H1 (cell line): Measurements from ENCODE around the gene RFX5. TPM values are rescaled to one million over a fixed set of nuclear protein-coding genes. Genes with fewer than 3 reads are reported as not detected.

Experiments used
- CTCF ChIA-PET: fragments of 300-600 bp; sonication (Branson Sonifier 250); formaldehyde crosslinking; loops from one replicate; lab custom pipeline; 2021; ENCODE audit not compliant: partially characterized antibody; lab: Charles Lee
- POLR2A ChIA-PET: fragments of 300-600 bp; sonication (Branson Sonifier 250); formaldehyde crosslinking; loops from one replicate; lab custom pipeline; 2021; ENCODE audit warnings: inconsistent platforms; ENCODE audit not compliant: partially characterized antibody; lab: Charles Lee
- DNase-seq, 2 experiments: peaks; one replicate each; pipeline versions ENCODE4 v3.0.0 to v3.0.0-alpha.2; 2010 to 2022; ENCODE audit warnings: low spot score in 2 of 2, low read depth in 1 of 2, mixed read lengths in 1 of 2
- FAIRE-seq: peaks from 2 replicates; lab custom pipeline; 2011; peaks lifted over from hg19 to GRCh38; lab: Jason Lieb, UNC
- H2AFZ ChIP-seq: 2 replicates; pipeline ENCODE4 v1.8.1; 2012; ENCODE audit warnings: low read length, inconsistent platforms
- H2AK5ac ChIP-seq: 2 replicates; pipeline ENCODE4 v1.6.1; 2013; ENCODE audit warnings: low read depth, low read length
- H2BK120ac ChIP-seq: replicated peaks from 2 replicates; pipeline ENCODE3; 2013; ENCODE audit warnings: low read depth, low read length, inconsistent platforms
- H2BK12ac ChIP-seq: 2 replicates; pipeline ENCODE4 v1.6.1; 2013; ENCODE audit warnings: low read depth, low read length
- H2BK15ac ChIP-seq: 2 replicates; pipeline ENCODE4 v1.6.1; 2013; ENCODE audit warnings: low read length
- H2BK20ac ChIP-seq: 2 replicates; pipeline ENCODE4 v1.6.1; 2013; ENCODE audit warnings: low read length
- H2BK5ac ChIP-seq: 2 replicates; pipeline ENCODE4 v1.6.1; 2013; ENCODE audit warnings: low read depth, low read length
- H3K14ac ChIP-seq: 2 replicates; pipeline ENCODE4 v1.6.1; 2013; ENCODE audit warnings: inconsistent platforms; ENCODE audit not compliant: insufficient read length
- H3K18ac ChIP-seq: 2 replicates; pipeline ENCODE4 v1.6.1; 2013; ENCODE audit warnings: low read length; ENCODE audit errors: extremely low read depth
- H3K23ac ChIP-seq: 2 replicates; pipeline ENCODE4 v1.6.1; 2013; ENCODE audit warnings: inconsistent platforms; ENCODE audit not compliant: insufficient read length
- H3K23me2 ChIP-seq: 2 replicates; pipeline ENCODE4 v1.6.1; 2013; ENCODE audit warnings: low read depth, low read length
- H3K27ac ChIP-seq: 2 replicates; pipeline ENCODE4 v1.6.1; 2011; ENCODE audit warnings: low read depth, low read length, inconsistent platforms
- H3K27me3 ChIP-seq, 4 experiments: replicated peaks in 1 of 4; 1 replicate in 1 of 4; 2 replicates in 3 of 4; pipeline versions ENCODE4 v1.6.1 to v1.8.1; 2011 to 2013; ENCODE audit warnings: low read length in 3 of 4, mild to moderate bottlenecking in 3 of 4, inconsistent platforms in 2 of 4, mixed read lengths in 2 of 4, moderate library complexity in 1 of 4; ENCODE audit not compliant: control insufficient read depth in 3 of 4, insufficient read depth in 3 of 4; ENCODE audit errors: extremely low read depth in 1 of 4
- H3K36me3 ChIP-seq, 4 experiments: 2 replicates each; pipeline versions ENCODE4 v1.6.1 to v1.8.1; 2011 to 2013; ENCODE audit warnings: mild to moderate bottlenecking in 4 of 4, low read length in 3 of 4, moderate library complexity in 2 of 4, control low read depth in 1 of 4, inconsistent platforms in 1 of 4; ENCODE audit not compliant: insufficient read depth in 4 of 4, control insufficient read depth in 2 of 4
- H3K4ac ChIP-seq: replicated peaks from 2 replicates; pipeline ENCODE3; 2013; ENCODE audit warnings: low read length, low read depth, mixed read lengths, inconsistent platforms; ENCODE audit not compliant: insufficient read length
- H3K4me1 ChIP-seq, 4 experiments: replicated peaks in 1 of 4; 1 replicate in 1 of 4; 2 replicates in 3 of 4; pipeline versions ENCODE4 v1.6.1 to v1.8.1; 2011 to 2013; ENCODE audit warnings: low read length in 3 of 4, inconsistent platforms in 2 of 4, mixed read lengths in 1 of 4; ENCODE audit not compliant: insufficient read depth in 4 of 4, control insufficient read depth in 3 of 4
- H3K4me2 ChIP-seq, 2 experiments: 2 replicates each; pipeline versions ENCODE4 v1.6.1 to v1.8.1; 2011 to 2013; ENCODE audit warnings: low read depth in 2 of 2, low read length in 2 of 2, control low read depth in 1 of 2, inconsistent platforms in 1 of 2, mild to moderate bottlenecking in 1 of 2; ENCODE audit not compliant: insufficient read depth in 1 of 2
- H3K4me3 ChIP-seq, 4 experiments: fragments of 200-600, 300-600 bp in 1 of 4; sonication (generic), shearing (Covaris generic), sonication (Bioruptor Twin) in 1 of 4; 2 replicates each; pipeline versions ENCODE4 v1.5.1 to v1.8.1; 2011 to 2016; ENCODE audit warnings: low read length in 4 of 4, low read depth in 3 of 4, control low read depth in 2 of 4, inconsistent platforms in 2 of 4, mild to moderate bottlenecking in 2 of 4, mixed read lengths in 1 of 4, moderate library complexity in 1 of 4; ENCODE audit not compliant: insufficient read depth in 2 of 4; ENCODE audit errors: extremely low read depth in 1 of 4
- H3K56ac ChIP-seq: replicated peaks from 2 replicates; pipeline ENCODE3; 2013; ENCODE audit warnings: low read depth, mild to moderate bottlenecking, mixed read lengths, low read length, inconsistent platforms; ENCODE audit not compliant: insufficient read length
- H3K79me1 ChIP-seq: 2 replicates; pipeline ENCODE4 v1.6.1; 2013; ENCODE audit warnings: low read depth, low read length, control low read depth
- H3K79me2 ChIP-seq, 2 experiments: 2 replicates each; pipeline versions ENCODE4 v1.6.1 to v1.8.1; 2012 to 2013; ENCODE audit warnings: low read length in 2 of 2, mild to moderate bottlenecking in 2 of 2, inconsistent platforms in 1 of 2; ENCODE audit not compliant: insufficient read depth in 2 of 2, control insufficient read depth in 1 of 2
- H3K9ac ChIP-seq, 4 experiments: replicated peaks in 1 of 4; 1 replicate in 1 of 4; 2 replicates in 3 of 4; pipeline versions ENCODE4 v1.6.1 to v1.8.1; 2011 to 2013; ENCODE audit warnings: low read depth in 3 of 4, low read length in 3 of 4, control low read depth in 2 of 4, mild to moderate bottlenecking in 2 of 4, moderate library complexity in 2 of 4, inconsistent platforms in 1 of 4; ENCODE audit errors: extremely low read depth in 1 of 4
- H3K9me3 ChIP-seq, 2 experiments: 2 replicates each; pipeline versions ENCODE4 v1.6.1 to v1.8.1; 2012 to 2013; ENCODE audit warnings: mild to moderate bottlenecking in 2 of 2, moderate library complexity in 2 of 2, control low read depth in 1 of 2, inconsistent platforms in 1 of 2, low read depth in 1 of 2, low read length in 1 of 2, mixed read lengths in 1 of 2; ENCODE audit not compliant: insufficient read depth in 2 of 2
- H4K20me1 ChIP-seq, 2 experiments: replicated peaks in 1 of 2; 2 replicates each; pipeline versions ENCODE3 to v1.8.1; 2011 to 2013; ENCODE audit warnings: inconsistent platforms in 2 of 2, low read length in 2 of 2, mild to moderate bottlenecking in 1 of 2; ENCODE audit not compliant: insufficient read depth in 2 of 2, control insufficient read depth in 1 of 2
- H4K5ac ChIP-seq: 2 replicates; pipeline ENCODE4 v1.6.1; 2013; ENCODE audit warnings: low read length, low read depth, mixed read lengths, inconsistent platforms; ENCODE audit not compliant: insufficient read length
- H4K8ac ChIP-seq: 2 replicates; pipeline ENCODE4 v1.8.0; 2013; ENCODE audit warnings: mild to moderate bottlenecking, moderate library complexity, low read length, inconsistent platforms; ENCODE audit not compliant: insufficient read depth; ENCODE audit errors: extremely low read depth
- H4K91ac ChIP-seq: replicated peaks from 2 replicates; pipeline ENCODE3; 2013; ENCODE audit warnings: low read length, mixed read lengths, inconsistent platforms; ENCODE audit not compliant: insufficient read length
- ASH2L ChIP-seq: fragments of 200-600, 300-600 bp; sonication (generic); IDR thresholded peaks from one replicate; pipeline ENCODE4 v1.7.1; 2017; ENCODE audit warnings: low read length
- EP300 ChIP-seq, 2 experiments: IDR thresholded peaks; 1 replicate in 1 of 2; 2 replicates in 1 of 2; pipeline ENCODE4 v1.6.1; 2011 to 2012; ENCODE audit warnings: low read depth in 2 of 2, low read length in 2 of 2, mild to moderate bottlenecking in 2 of 2, borderline replicate concordance in 1 of 2, inconsistent platforms in 1 of 2, moderate library complexity in 1 of 2
- EZH2 ChIP-seq: fragments of 200-600 bp; sonication (generic); IDR thresholded peaks from 2 replicates; pipeline ENCODE4 v1.7.1; 2012; ENCODE audit warnings: low read depth, mild to moderate bottlenecking, moderate library complexity, low read length, inconsistent platforms; ENCODE audit not compliant: severe bottlenecking
- GABPA ChIP-seq: IDR thresholded peaks from 2 replicates; pipeline ENCODE4 v1.6.1; 2011; ENCODE audit warnings: mild to moderate bottlenecking, low read length, moderate library complexity, borderline replicate concordance; ENCODE audit not compliant: insufficient read depth
- POU5F1 ChIP-seq: IDR thresholded peaks from 2 replicates; pipeline ENCODE4 v1.6.1; 2011; ENCODE audit warnings: low read depth, mild to moderate bottlenecking, low read length, moderate library complexity
- SIN3A ChIP-seq, 2 experiments: IDR thresholded peaks in 1 of 2; conservative IDR thresholded peaks in 1 of 2; 2 replicates each; pipeline ENCODE4 v1.6.1; 2011 to 2012; ENCODE audit warnings: low read length in 2 of 2, improper control_type of control experiment in 1 of 2, low read depth in 1 of 2, mild to moderate bottlenecking in 1 of 2
- SP1 ChIP-seq: IDR thresholded peaks from 2 replicates; pipeline ENCODE4 v1.6.1; 2011; ENCODE audit warnings: low read depth, low read length
- SP2 ChIP-seq: IDR thresholded peaks from 2 replicates; pipeline ENCODE4 v1.6.1; 2012; ENCODE audit warnings: mild to moderate bottlenecking, low read length, inconsistent platforms
- SUZ12 ChIP-seq: fragments of 200-600 bp; sonication (generic); IDR thresholded peaks from 2 replicates; pipeline ENCODE4 v1.6.1; 2012; ENCODE audit warnings: mild to moderate bottlenecking, inconsistent platforms, low read length, moderate library complexity, mixed read lengths
- WGBS, 2 experiments: shearing (Covaris generic) in 1 of 2; methylation state at CpG; one replicate each; pipeline versions ENCODE4 v1.1.6 to v1.1.7; 2013 to 2015; ENCODE audit warnings: low lambda C conversion rate in 2 of 2, mixed read lengths in 2 of 2, inconsistent platforms in 1 of 2, low coverage in 1 of 2, missing lambda C conversion rate in 1 of 2; ENCODE audit not compliant: insufficient replicate concordance in 2 of 2, insufficient coverage in 1 of 2, insufficient read length in 1 of 2; ENCODE audit errors: extremely low coverage in 1 of 2, missing lambda C conversion rate in 1 of 2; 5-methylcytosine and 5-hydroxymethylcytosine counted together
- polyA plus RNA-seq, 7 experiments: library from polyadenylated mRNA; depleted of rRNA in 3 of 7; stranded (reverse) in 5 of 7; unstranded in 2 of 7; fragments of >200 nt in 5 of 7; fragments of 200-250 nt in 2 of 7; gene quantifications; 1 replicate in 5 of 7; 2 replicates in 1 of 7; 4 replicates in 1 of 7; pipeline versions ENCODE4 v1.2.1 to v1.2.3, GENCODE V29; 2011 to 2013; ENCODE audit warnings: missing spikeins in 2 of 7, mixed read lengths in 2 of 7
- total RNA-seq: library from RNA; stranded (reverse); fragmentation: NEBNext Ultra II Directional; extraction: Animal tissue kit (Norgen Biotek cat#: 25700); gene quantifications from 2 replicates; pipeline ENCODE4 v1.2.1, GENCODE V29; 2021
- TF ChIP-seq, protein P1 (sequence below): IDR thresholded peaks from 2 replicates; pipeline ENCODE4 v1.6.1; 2011; ENCODE audit warnings: low read depth, mild to moderate bottlenecking, low read length; ENCODE audit not compliant: insufficient read depth

Gene RFX5
- total and polyA plus RNA-seq, 2 of the 8 experiments (the other 6 are each of a cell fraction or from before 2014, with no cell fraction given): 27.8 to 59.7 TPM

DNA sequence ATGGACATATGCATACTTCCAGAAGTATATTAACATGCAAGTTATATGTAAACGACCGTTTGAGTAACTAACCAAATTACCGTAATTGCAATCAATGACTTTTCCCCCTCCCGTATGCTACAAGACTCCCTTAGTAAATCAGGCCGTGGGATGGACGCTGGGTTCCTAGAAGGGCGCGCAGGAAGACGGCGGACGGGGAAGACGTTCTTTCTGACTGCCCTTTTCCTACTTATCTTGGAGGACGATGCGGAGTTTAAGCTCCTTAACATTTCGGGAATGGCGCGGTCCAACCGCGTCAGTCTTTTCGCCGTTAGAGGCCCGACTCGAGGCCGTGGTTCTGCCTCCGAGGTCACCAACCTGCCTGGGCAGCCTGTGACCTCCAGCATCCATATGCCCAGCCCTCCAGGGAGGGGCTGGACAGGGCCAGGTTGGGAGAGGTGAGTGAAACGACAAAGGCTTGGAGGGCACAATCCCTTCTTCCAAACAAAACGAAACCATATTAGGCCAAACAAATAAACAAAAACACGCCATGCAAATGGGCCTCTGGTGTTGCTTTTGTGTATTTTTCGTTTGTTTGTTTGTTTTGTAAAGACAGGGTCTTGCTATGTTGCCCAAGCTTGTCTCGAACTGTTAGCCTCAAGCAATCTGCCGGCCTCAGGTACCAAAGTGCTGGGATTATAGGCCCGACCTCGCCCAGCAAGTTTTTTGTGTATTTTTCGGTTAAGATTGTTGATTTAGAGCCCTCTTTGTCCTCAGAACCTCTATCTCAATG, 19.0 kb downstream of the RFX5 start:
- H4K5ac ChIP-seq: peak overlapping the region; percentile 36
- TF ChIP-seq EP300 (IDR thresholded peaks at IDR 0.05; ENCODE audit: borderline replicate concordance in 1 of 2, low read depth in 2 of 2, low read length in 2 of 2) (no peak), SP2 (no peak), POU5F1 (no peak), EZH2 (no peak), GABPA (no peak), ASH2L (peak; percentile 78), SUZ12 (no peak), SP1 (no peak), SIN3A (conservative IDR thresholded peaks at IDR 0.05 in 1 of 2, IDR thresholded peaks at IDR 0.05 in 1 of 2; ENCODE audit: low read depth in 1 of 2, low read length in 2 of 2) (0 out of 4 replicates have a peak, but pooled peaks of 1 of the 2 experiments have one; percentile 30)
- TF ChIP-seq, protein P1, sequence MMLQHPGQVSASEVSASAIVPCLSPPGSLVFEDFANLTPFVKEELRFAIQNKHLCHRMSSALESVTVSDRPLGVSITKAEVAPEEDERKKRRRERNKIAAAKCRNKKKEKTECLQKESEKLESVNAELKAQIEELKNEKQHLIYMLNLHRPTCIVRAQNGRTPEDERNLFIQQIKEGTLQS: no peak

More for the DNA sequence above, 19.0 kb downstream of the RFX5 start:
- ChIA-PET POLR2A (interaction anchor here (1.0 to 5.9 kb wide), 19 partner anchors 10 to 183 kb away, joined by 3 to 46 read pairs (median 7); partner anchors contain the start of genes PSMB4, RFX5 and ZNF687), CTCF (interaction anchor here (0.6 to 11.1 kb wide), 8 partner anchors 9 to 365 kb away, joined by 3 to 79 read pairs (median 4); no protein-coding TSS in a partner anchor)
- peak overlapping the region; percentile 84 for H2BK5ac ChIP-seq
- 0 out of 2 replicates have a peak, but pooled peaks cover 2% of the 10 kb centered on the region for H3K79me1 ChIP-seq
- H3K9ac ChIP-seq: peak overlapping the region; percentile 63 to 95 (median 66)
- H3K4me3 ChIP-seq: peak overlapping the region; percentile 67 to 87 (median 79)
- peak in 1 of 2 experiments; percentile 72 for DNase-seq
- H3K27me3 ChIP-seq: no peaks in the 10 kb centered on the region
- H3K4me1 ChIP-seq: peaks cover 2 to 8% (median 5%) of the 10 kb centered on the region in 4 experiments; a peak in 5 of 7 replicates
- no peaks in the 10 kb centered on the region for H3K9me3 ChIP-seq
- H2BK15ac ChIP-seq: no peak overlapping the region
- H3K36me3 ChIP-seq: peaks cover 3 to 7% (median 4%) of the 10 kb centered on the region in 4 experiments; a peak in 5 of 8 replicates
- peak overlapping the region; percentile 1 for H3K56ac ChIP-seq
- whole genome bisulfite sequencing, 2 experiments: 27% methylated on average over 34 of the region's 34 CpGs; no CpG with 5 or more reads in 1 of the 2 experiments
- no peak overlapping the region for H2BK12ac ChIP-seq
- H3K4ac ChIP-seq: no peak overlapping the region
- H2AFZ ChIP-seq: peak overlapping the region; percentile 88
- peak overlapping the region; percentile 72 for H3K27ac ChIP-seq
- no peak overlapping the region for H4K91ac ChIP-seq
- H2BK120ac ChIP-seq: no peak overlapping the region
- no peak overlapping the region for H3K23ac ChIP-seq
- peak overlapping the region; percentile 69; the same call in 1 of the 2 replicates for H4K8ac ChIP-seq
- H3K18ac ChIP-seq: peak overlapping the region; percentile 63
- peaks cover 13% of the 10 kb centered on the region for H3K23me2 ChIP-seq
- FAIRE-seq: no peak
- H2BK20ac ChIP-seq: no peak overlapping the region
- H3K4me2 ChIP-seq: peak overlapping the region; percentile 82 to 88
- H3K79me2 ChIP-seq: peaks cover 0 to 16% of the 10 kb centered on the region in 2 experiments; a peak in 3 of 4 replicates
- no peaks in the 10 kb centered on the region for H4K20me1 ChIP-seq
- no peak overlapping the region for H3K14ac ChIP-seq
- H2AK5ac ChIP-seq: no peak overlapping the region
